Activated T-helper 1 cell treated with anti-CD3 and anti-CD28 coated beads, Interleukin-12 subunit alpha, Interleukin-12 subunit beta, Interleukin-2, Interleukin-4 antibody, amounts not matched to agents 30 ng/mL and 10 ng/mL and 1 ng/mL, durations not matched to agents 14 hours and 24 hours and 36 hours (primary cell): Measurements from ENCODE around the gene INHBB. TPM values are rescaled to one million over a fixed set of nuclear protein-coding genes. Genes with fewer than 3 reads are reported as not detected.
"Not testable (repeated sequence)": the region's sequence is repeated elsewhere in the genome, so short reads cannot be mapped to it uniquely, and the experiment has no call there.

ENCODE experiments used
- DNase-seq: peaks from one replicate; pipeline ENCODE4 v3.0.0; 2021; ENCODE audit warnings: low spot score
- H3K27ac Mint-ChIP-seq: one replicate; pipeline ENCODE4 v1.8.0; 2021; ENCODE audit warnings: mild to moderate bottlenecking, mixed read lengths
- H3K27me3 Mint-ChIP-seq: one replicate; pipeline ENCODE4 v1.8.0; 2022; ENCODE audit warnings: mild to moderate bottlenecking, moderate library complexity, mixed read lengths; ENCODE audit not compliant: insufficient read depth
- H3K36me3 Mint-ChIP-seq: one replicate; pipeline ENCODE4 v1.8.0; 2021; ENCODE audit warnings: low read depth, mixed read lengths
- H3K4me1 Mint-ChIP-seq: one replicate; pipeline ENCODE4 v1.8.0; 2021; ENCODE audit warnings: low read depth, mixed read lengths
- H3K4me3 Mint-ChIP-seq: one replicate; pipeline ENCODE4 v1.8.0; 2021; ENCODE audit warnings: mild to moderate bottlenecking, moderate library complexity, mixed read lengths
- H3K9me3 Mint-ChIP-seq: one replicate; pipeline ENCODE4 v1.8.0; 2021; ENCODE audit warnings: mixed read lengths
- intact Hi-C: fragments of 100-400 bp; cut with micrococcal nuclease; formaldehyde crosslinking; loops from one replicate; pipeline ENCODE4 v1.15.1; 2024
- total RNA-seq: library from RNA; stranded (reverse); gene quantifications from 2 replicates; pipeline ENCODE4 v1.2.3, GENCODE V29; 2022

Gene INHBB
- total RNA-seq, 1 donor from 2014 or later: not detected

- intact Hi-C loops: loop anchor here (5.0 to 10.0 kb wide), 2 partner anchors 554 to 636 kb away; partner anchors contain the start of genes PTPN4 and TMEM177
- not testable (repeated sequence) for H3K4me3 Mint-ChIP-seq, H3K9me3 Mint-ChIP-seq, DNase-seq, H3K27me3 Mint-ChIP-seq, H3K27ac Mint-ChIP-seq, H3K36me3 Mint-ChIP-seq
- H3K4me1 Mint-ChIP-seq: peaks cover 45% of the 10 kb centered on the region
Measured at GRCh38 chr2:120310841-120311240, 35.1 kb upstream of the INHBB start.

GRCh38 chr2:120312076-120312475 lies 33.9 kb upstream of the INHBB start:
- Mint-ChIP-seq H3K36me3 (peaks cover 2% of the 10 kb centered on the region), H3K4me3 (no peak overlapping the region), H3K27me3 (no peaks in the 10 kb centered on the region), H3K9me3 (no peaks in the 10 kb centered on the region), H3K4me1 (peaks cover 42% of the 10 kb centered on the region), H3K27ac (no peak overlapping the region)
- intact Hi-C loops: loop anchor here (2.0 to 10.0 kb wide), 5 partner anchors 51 to 637 kb away; partner anchors contain the start of genes EPB41L5, PTPN4 and TMEM177
- DNase-seq: no peak

GRCh38 chr2:120312860-120313694 lies 32.9 kb upstream of the INHBB start:
- peak; percentile 64 for DNase-seq
- H3K27me3 Mint-ChIP-seq: peaks cover under 1% of the 10 kb centered on the region
- peak overlapping the region; percentile 77 for H3K4me3 Mint-ChIP-seq

DNA sequence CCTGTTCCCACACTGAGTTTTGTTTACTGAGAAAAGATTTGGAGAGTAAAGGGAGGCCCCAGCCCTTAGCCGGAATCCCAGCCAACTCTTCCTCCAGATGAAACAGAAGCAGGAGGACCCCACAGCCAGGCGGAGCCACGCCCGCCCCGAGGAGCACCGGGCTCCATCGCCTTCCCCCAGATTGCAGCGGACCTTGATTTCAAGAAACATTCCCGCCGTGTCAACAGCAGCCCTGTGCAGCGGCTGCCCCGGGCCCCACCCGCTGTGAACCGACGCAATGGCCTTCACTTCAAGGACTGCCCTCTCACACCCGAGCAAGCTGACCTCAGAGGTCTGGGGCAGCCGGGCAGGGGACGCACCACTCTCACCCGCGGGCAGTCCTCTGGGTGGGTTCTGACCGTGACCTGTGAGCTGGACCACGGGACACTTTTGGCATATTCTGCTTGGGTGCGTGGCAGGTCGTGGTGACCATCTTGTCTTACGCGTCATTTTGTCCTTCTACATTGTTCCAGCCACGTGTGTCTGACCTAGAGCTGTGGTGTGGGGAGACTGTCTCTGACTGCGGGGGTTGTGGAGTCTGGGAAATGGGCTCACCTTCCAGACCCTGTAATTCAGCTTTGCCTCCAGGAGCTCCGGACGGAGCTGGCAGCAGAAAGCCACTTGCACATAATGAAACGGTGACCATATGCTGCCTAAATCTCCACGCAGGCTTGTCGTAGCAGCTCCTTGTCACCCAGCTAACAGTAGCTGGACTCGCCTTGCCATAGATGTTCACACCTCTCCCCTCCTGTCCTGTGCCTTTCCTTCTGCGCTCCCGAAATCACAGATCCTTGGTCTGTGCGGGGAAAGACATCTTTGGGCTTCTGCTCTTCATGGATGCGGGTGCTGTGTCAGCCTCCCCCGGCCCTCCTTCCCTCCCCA lies 32.0 kb upstream of the INHBB start:
- no peak overlapping the region for H3K27ac Mint-ChIP-seq
- peak overlapping the region; percentile 77 for H3K4me3 Mint-ChIP-seq
- H3K27me3 Mint-ChIP-seq: peaks cover 2% of the 10 kb centered on the region
- intact Hi-C loops: loop anchor here (1.0 to 10.0 kb wide), 11 partner anchors 53 to 639 kb away; partner anchors contain the start of genes EPB41L5, PTPN4, RALB and TMEM177
- H3K36me3 Mint-ChIP-seq: peaks cover 2% of the 10 kb centered on the region
- DNase-seq: no peak
- peaks cover 42% of the 10 kb centered on the region for H3K4me1 Mint-ChIP-seq
- no peaks in the 10 kb centered on the region for H3K9me3 Mint-ChIP-seq

More at GRCh38 chr2:120312860-120313694, 32.9 kb upstream of the INHBB start:
- peak overlapping the region; percentile 4 for H3K27ac Mint-ChIP-seq
- H3K36me3 Mint-ChIP-seq: peaks cover 2% of the 10 kb centered on the region
- intact Hi-C loops: loop anchor here (1.0 to 10.0 kb wide), 11 partner anchors 52 to 638 kb away; partner anchors contain the start of genes EPB41L5, PTPN4, RALB and TMEM177
- peaks cover 42% of the 10 kb centered on the region for H3K4me1 Mint-ChIP-seq
- no peaks in the 10 kb centered on the region for H3K9me3 Mint-ChIP-seq

DNA sequence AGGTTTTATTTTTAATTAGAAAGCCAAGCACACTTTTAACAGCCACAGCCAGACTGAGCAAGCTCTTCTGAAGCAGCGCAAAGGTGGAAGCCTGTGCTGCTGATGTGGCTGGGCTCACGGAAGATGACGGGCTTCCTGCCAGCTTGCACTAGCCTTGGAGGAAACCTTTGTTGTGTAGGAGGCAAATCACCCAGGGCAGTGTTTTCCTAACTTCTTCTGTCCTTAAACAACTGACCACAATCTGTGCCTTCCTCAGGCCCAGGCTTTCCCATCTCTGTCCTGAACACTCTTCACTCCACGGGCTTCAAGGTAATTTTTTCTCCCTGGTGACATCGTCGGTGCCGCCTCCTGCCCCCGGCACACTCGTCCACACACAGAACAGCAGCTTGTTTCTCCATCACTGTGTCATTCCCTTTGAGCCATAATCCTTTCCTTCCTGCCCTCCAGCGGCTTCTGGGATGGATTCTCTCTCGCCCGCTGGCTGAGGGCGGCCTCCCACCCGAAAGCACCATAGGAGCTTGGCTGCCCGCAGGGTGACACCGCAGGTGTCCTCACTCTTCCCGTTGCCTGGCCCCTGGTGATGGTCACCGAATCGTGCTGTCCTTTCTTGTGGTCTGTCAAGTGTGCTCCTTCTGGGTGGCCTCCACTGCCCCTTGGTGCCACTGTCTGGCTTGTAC lies 31.1 kb upstream of the INHBB start:
- H3K36me3 Mint-ChIP-seq: peaks cover 2% of the 10 kb centered on the region
- H3K27me3 Mint-ChIP-seq: peaks cover 6% of the 10 kb centered on the region
- H3K27ac Mint-ChIP-seq: peak overlapping the region; percentile 42
- H3K4me1 Mint-ChIP-seq: peaks cover 42% of the 10 kb centered on the region
- no peaks in the 10 kb centered on the region for H3K9me3 Mint-ChIP-seq
- peak overlapping the region; percentile 56 for H3K4me3 Mint-ChIP-seq
- DNase-seq: peak; percentile 15
- intact Hi-C loops: loop anchor here (5.0 to 10.0 kb wide), 2 partner anchors 558 to 640 kb away; partner anchors contain the start of genes PTPN4 and TMEM177

GRCh38 chr2:120315367-120316033 lies 30.4 kb upstream of the INHBB start:
- intact Hi-C loops: loop anchor here (10.0 kb wide), 1 partner anchor 641 kb away; the partner anchor contains the start of gene TMEM177
- Mint-ChIP-seq H3K27ac (peak overlapping the region; percentile 42), H3K4me3 (no peak overlapping the region), H3K36me3 (peaks cover 2% of the 10 kb centered on the region), H3K9me3 (no peaks in the 10 kb centered on the region), H3K27me3 (peaks cover 6% of the 10 kb centered on the region), H3K4me1 (peaks cover 36% of the 10 kb centered on the region)
- DNase-seq: no peak

DNA sequence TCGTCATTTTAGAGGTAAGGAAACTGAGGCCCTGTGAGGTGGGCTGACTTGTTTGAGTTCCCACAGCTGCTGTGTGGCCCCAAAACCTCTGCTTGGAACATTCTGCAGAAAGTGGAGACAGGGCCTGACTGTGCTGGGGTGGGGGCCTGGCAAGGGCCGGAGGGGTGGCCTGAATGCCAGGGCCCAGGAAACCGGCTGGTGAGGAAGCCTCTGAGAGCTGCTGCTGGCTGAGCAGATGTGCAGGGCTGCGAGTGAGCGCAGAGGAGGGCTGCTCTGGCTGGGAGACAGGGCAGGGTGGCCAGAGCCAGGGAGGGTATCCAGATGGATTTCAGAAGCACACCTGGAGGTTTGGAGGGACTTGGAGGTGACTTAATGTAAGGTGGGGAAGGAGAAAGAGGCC lies 29.9 kb upstream of the INHBB start:
- DNase-seq: no peak
- H3K4me3 Mint-ChIP-seq: no peak overlapping the region
- peaks cover 33% of the 10 kb centered on the region for H3K4me1 Mint-ChIP-seq
- H3K27me3 Mint-ChIP-seq: peaks cover 6% of the 10 kb centered on the region
- H3K9me3 Mint-ChIP-seq: no peaks in the 10 kb centered on the region
- H3K27ac Mint-ChIP-seq: no peak overlapping the region
- peaks cover 2% of the 10 kb centered on the region for H3K36me3 Mint-ChIP-seq
- intact Hi-C loops: loop anchor here (10.0 kb wide), 1 partner anchor 641 kb away; the partner anchor contains the start of gene TMEM177

- no peak overlapping the region for H3K27ac Mint-ChIP-seq
- no peak overlapping the region for H3K4me3 Mint-ChIP-seq
- no peak for DNase-seq
- H3K9me3 Mint-ChIP-seq: no peaks in the 10 kb centered on the region
- intact Hi-C loops: loop anchor here (10.0 kb wide), 1 partner anchor 642 kb away; the partner anchor contains the start of gene TMEM177
- peaks cover 33% of the 10 kb centered on the region for H3K4me1 Mint-ChIP-seq
- peaks cover 2% of the 10 kb centered on the region for H3K36me3 Mint-ChIP-seq
- H3K27me3 Mint-ChIP-seq: peaks cover 6% of the 10 kb centered on the region
Measured at GRCh38 chr2:120316528-120317179, 29.3 kb upstream of the INHBB start.

GRCh38 chr2:120317180-120317533 lies 28.8 kb upstream of the INHBB start:
- Mint-ChIP-seq H3K4me1 (peaks cover 33% of the 10 kb centered on the region), H3K36me3 (no peaks in the 10 kb centered on the region), H3K27ac (no peak overlapping the region), H3K27me3 (peaks cover 6% of the 10 kb centered on the region), H3K4me3 (no peak overlapping the region), H3K9me3 (no peaks in the 10 kb centered on the region)
- no peak for DNase-seq
- intact Hi-C loops: loop anchor here (10.0 kb wide), 1 partner anchor 642 kb away; the partner anchor contains the start of gene TMEM177

- Mint-ChIP-seq H3K36me3 (no peaks in the 10 kb centered on the region), H3K4me1 (peaks cover 28% of the 10 kb centered on the region), H3K27me3 (peaks cover 9% of the 10 kb centered on the region), H3K4me3 (no peak overlapping the region), H3K9me3 (no peaks in the 10 kb centered on the region), H3K27ac (no peak overlapping the region)
- intact Hi-C loops: loop anchor here (10.0 kb wide), 1 partner anchor 643 kb away; the partner anchor contains the start of gene TMEM177
- no peak for DNase-seq
Measured at GRCh38 chr2:120317916-120318315, 28.0 kb upstream of the INHBB start.

DNA sequence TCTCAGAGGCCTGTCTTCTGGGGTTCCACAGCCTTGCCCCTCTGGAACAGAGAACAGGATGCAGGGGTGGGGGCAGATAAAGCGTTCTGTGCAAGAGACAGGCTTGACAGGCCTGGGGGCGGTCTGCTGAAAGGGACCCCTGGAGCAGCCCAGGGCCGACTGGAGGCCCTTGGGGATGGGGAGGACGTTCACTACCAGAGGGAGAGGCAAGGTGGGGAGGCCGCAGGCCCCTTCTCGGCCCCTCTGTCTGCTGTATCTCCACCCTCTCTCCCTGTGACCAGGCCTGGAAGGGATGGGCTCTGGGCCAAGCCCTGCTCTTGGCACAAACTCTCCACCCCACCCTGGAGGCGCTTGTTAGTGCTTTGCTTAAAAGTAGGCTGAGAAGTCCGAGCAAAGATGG lies 27.3 kb upstream of the INHBB start:
- Mint-ChIP-seq H3K27me3 (peaks cover 9% of the 10 kb centered on the region), H3K27ac (no peak overlapping the region), H3K36me3 (no peaks in the 10 kb centered on the region), H3K4me1 (peaks cover 21% of the 10 kb centered on the region), H3K9me3 (no peaks in the 10 kb centered on the region), H3K4me3 (no peak overlapping the region)
- intact Hi-C loops: loop anchor here (10.0 kb wide), 1 partner anchor 644 kb away; the partner anchor contains the start of gene TMEM177
- DNase-seq: no peak
